HG03439 (cell line): ENCODE data around the gene PFDN2.
"Not testable (repeated sequence)": the region's sequence is repeated elsewhere in the genome, so short reads cannot be mapped to it uniquely, and the experiment has no call there.

Experiments
- ATAC-seq: cut with Tn5 transposase; IDR thresholded peaks from one replicate; pipeline ENCODE4 v1.9.1; 2021; ENCODE audit warnings: mild to moderate bottlenecking, moderate library complexity; ENCODE audit not compliant: unreplicated experiment

Gene PFDN2

DNA sequence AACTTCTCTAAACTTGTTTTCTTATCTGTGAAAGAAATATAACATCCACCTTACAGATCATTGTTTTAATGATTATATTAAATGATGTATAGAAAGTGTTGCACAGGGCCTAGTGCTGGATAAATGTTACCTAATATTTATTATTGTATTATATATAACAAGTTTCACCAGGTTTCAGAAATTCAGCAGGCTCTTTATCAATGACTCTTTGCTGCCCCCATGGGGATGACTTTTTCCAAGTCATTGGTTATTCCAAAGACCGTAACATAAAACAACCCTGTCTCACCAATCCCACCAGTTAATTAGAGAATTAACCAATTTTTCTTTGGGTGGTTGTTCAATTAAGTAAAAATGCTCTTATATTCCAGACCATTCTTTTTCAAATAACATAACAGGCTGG, 21.9 kb upstream of the PFDN2 start:
- no peak for ATAC-seq

DNA sequence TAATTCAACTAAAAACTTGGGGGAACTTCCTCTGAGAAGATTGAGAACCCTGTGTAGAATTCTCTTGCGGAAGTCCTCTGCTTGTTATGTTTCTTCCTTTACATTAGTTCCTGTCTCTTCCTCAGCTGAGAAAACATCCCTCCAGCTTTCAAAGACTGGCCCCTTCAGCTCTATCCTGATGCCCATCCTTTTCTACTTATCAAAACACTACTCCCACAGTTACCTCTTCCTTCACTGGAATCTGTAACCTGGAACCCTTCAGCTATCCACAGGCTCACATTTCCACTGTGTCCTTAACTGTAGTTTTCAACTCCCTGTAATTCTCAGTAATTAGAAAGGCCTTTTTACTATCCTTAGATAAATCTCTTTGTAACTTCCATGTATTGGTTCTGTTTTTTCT, 20.6 kb upstream of the PFDN2 start:
- ATAC-seq = no peak

DNA sequence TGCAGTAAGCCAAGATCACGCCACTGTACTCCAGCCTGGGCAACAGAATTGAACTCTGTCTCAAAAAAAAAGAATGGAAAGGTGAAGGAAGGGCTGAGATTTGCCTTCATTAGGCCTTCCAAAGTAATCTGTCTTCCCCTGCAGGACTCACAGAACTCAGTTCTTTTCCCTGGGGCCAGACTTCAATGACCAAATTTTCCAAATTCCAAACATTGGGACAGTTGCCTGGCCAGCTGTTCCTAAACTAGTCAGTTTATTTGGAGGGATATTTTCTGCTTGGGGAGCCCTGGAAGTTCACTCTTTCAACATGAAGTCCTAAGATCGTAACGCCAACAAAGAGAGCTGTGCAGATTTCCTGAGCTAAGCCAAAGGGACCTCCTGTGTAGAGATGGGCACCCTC, 20.0 kb upstream of the PFDN2 start:
- no peak for ATAC-seq

DNA sequence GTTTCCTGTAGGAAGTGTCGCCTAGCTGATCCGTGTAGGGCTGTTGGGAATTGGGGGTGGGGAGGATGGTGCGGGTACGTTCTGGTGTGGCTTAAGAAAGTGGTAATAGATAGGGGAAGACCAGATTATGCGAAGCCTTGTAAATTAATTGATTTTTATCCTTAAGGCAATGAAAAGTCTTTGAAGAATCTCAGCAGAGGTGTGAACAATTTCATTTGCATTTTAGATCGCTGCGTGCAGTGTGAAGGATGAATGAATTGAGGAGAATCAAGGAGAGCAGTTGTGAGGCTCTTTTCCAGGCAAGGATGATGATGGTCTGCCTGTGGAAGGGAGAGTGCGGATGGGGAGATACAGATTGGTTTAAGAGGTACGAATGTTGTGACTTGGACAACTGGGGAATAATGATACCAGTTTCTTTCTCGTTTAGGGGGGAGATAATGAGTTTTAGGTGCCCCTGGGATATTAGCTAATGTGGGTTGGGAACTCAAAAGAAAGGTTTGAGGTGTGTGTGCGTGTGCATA, 15.4 kb upstream of the PFDN2 start:
- peak; percentile 17 for ATAC-seq

DNA sequence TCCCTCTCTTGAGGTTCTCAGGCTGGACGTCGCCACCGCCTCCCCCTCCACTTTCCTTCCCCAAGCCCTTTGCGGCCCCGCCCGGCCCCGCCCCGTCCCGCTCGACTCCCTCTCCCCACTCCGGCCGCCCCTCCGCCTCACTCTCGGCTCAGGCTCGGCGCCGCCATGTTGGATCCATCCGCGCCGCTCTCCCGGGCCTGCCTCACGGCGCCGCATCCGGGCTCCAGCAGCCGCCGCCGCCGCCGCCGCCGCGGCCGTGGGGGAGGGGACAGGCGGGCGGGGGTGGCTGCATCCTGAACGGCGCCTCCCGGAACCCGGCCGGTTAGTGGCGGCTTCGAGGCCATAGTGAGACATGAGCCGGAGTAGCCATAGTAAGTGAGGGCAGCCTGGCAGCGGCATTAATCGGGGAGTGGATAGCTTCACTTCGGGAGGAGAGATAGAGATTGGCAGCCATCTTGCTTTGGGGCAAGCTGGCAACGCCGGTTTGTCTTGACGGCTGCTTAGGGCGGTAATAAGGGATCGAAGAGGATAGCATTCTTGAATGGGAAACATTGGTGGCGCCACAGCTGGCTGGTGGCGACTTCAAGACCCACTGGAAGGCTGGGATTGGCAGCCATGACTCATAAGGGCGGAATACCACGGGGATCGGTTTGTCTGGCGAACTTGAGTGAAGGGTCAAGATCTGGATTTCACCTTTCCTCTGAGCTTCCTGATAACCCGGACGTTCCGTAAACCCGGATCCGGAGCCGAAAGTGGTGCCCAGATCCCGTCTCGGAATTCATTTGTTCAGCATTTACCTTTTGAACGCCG, 14.8 kb upstream of the PFDN2 start, which contains the start of gene DEDD:
Gene DEDD (minus strand): TSS at position 258 of the 810 bp plus-strand sequence. CDS start 8,205 bp downstream, outside the sequence.
- ATAC-seq = peak; percentile 93

DNA sequence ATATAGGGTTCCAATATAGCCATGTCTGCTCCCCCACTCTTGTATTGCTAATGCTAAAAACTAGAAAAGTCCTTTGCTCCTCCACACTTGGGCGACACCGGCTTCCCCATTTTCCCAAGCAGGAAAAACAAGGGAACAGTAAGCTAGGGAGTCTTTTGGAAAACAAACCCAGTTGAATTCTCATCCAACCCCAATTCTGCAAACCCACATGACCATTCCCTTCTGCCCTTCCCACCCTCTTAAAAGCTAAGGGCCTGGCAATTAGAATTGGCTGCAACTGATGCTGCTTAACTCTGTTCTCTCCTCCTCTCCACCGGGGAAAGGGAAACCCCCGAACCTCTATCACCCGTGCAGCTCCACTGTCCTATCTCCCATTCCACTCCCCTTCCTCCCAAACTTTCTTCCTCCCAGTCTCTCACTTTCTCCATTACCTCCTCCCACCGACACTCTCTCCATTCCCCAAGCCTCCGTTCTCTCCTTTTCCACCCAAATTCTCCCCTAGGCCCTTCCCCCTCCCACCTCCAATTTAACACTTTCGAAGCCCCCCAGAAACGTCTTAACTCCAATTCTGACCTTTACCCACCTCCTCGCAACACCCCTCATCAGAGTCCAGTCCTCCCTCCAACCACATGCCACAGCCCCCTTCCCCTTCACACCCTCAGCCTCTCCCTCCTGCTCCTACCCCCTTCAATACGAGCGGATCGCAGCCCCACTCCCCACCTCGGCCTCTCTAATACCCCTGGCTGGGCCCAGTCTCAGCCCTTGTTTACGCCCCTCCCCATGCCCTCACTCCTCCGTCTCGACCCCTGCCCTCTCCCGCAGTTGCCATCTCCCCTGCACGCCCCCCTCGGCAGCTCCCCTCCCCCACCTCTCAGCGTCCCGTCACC, 13.9 kb upstream of the PFDN2 start:
- no peak for ATAC-seq

DNA sequence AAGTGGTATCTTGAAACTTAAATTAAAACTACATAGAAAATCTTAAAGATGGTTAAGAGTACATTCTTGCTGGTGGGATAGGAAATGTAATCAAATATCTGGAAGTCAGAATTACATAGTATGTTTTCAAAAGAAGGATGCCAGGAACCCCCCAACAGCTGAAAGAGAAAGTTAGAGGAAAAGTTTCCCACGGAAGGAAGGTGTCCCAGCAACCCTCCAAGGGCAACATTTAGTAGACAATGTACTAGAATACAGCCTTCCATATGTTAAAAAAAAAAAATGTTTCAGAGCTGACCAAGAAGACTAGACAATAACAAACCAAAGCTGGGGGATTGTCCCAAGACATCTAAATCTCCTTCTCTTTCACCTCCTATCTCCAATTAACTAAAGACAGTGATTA, 12.4 kb upstream of the PFDN2 start:
- ATAC-seq = no peak

DNA sequence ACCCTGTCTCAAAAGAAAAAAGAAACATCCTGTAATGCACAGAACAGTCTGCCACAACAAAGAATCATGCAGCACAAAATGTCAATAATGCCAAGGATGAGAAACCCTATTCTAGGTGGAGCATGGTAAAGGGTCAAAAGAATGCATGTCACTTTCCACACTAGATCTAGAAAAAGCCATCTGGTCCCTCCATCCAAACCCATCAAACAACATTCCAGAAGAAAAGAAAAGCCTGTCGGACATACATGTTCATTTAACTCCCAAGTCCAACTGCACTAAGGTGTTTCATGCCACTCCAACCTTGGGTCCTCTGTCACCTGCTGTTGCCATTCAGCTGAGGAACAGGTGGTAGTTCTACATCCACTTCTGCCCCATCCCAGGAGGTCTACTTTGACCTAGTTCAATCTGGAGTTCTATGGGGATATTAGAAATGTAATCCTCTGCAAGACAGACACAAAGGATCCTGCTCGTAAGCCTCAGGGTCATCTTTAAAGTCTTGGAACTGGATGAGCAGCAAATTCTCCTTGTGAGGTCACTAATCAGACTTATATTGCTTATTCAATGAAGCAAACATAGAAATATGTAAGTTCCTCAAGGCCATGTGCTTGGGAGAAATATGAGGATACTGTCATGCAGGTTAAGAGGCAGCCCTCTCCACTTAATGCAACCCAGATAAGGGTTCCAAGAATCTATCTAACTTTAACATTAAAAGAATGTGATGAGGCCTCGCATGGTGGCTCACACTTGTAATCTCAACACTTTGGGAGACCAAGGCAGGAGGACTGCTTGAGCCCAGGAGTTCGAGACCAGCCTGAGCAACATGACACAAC, 11.0 kb upstream of the PFDN2 start:
- no peak for ATAC-seq

DNA sequence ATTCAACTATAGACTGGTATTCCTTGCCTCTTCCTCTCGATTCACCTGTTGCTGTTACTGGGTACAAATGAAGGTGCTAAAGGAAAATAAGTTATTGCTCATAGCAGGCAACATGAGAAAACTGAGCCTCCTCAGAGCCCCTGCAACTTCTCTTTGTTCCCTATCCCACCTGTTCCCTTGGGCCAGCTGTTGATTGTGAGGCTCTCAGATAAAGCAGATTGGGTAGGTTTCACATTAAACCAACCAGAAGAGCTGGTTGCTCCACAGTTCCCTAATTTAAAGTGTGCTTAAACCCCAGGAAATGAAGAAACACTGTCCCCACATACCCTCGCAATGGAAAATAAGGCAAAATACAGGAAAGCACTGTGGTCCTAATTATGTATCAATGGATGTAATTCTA, 9.8 kb upstream of the PFDN2 start:
- no peak for ATAC-seq

DNA sequence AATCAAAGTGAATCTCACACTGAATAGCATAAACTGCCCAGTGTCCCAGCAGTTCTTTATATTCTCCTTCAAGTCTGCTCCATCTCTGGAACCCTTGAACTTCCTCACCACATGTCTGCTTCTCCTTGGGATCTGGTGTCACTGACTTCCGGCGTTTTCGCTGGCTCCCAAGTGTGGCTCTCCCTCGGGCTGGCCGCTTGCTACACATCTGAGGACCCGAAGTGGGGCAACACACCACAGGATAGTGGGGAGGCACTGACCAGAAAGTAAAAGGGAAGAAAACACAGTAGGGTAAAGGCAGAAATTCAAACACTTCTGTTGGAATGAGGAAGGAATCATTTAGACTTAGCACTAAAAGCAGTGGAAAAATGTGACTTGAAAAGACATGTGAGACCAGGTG, 5.1 kb upstream of the PFDN2 start:
- ATAC-seq = no peak

DNA sequence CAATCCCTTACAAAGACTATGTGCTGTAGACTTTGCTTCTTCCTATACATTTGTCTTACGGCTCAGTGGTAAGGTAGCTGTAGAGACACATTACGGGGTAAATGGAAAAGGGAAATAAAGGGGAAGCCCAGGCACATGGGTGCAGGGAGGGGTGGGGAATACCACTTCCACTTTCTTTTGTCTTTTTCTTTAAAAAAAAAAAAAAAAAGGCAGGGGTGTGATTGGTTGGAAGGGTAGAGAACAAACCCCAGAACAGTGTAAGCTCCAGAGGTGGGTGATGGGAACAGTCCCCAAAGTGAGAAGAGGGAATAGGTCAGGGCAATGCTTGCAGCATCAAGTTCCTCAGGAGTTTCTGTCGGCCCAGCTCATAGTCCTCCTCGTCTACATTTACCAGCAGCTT, 4.0 kb upstream of the PFDN2 start:
- ATAC-seq = no peak

DNA sequence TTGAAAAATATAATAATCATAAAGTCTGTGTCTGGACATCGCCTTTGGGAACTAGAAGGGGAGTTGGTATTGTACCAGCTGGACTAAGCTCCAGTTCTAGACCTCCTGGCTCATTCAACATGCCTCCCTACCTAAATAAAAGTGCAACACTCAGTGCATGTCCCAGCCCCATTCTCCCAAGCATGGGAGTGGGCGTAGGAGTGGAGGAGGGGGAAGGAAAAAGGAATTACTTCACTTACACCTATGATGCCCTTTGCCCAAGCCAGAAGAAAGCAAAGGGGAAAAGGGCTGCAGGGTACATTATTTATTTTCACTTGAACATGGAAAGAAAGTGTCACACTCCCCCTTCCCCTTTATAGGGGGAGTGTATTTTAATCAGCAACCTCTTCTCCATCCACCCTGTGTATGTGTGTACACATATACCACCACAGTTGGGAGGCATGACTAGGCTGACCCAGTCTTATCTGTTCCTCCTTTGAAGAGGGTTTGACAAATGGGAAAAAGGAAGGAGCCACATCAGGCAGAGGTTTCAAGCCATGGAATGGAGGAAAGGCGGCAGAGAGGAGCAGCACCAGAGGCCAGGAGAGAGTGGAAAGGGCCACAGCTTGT, 3.3 kb upstream of the PFDN2 start:
- no peak for ATAC-seq

DNA sequence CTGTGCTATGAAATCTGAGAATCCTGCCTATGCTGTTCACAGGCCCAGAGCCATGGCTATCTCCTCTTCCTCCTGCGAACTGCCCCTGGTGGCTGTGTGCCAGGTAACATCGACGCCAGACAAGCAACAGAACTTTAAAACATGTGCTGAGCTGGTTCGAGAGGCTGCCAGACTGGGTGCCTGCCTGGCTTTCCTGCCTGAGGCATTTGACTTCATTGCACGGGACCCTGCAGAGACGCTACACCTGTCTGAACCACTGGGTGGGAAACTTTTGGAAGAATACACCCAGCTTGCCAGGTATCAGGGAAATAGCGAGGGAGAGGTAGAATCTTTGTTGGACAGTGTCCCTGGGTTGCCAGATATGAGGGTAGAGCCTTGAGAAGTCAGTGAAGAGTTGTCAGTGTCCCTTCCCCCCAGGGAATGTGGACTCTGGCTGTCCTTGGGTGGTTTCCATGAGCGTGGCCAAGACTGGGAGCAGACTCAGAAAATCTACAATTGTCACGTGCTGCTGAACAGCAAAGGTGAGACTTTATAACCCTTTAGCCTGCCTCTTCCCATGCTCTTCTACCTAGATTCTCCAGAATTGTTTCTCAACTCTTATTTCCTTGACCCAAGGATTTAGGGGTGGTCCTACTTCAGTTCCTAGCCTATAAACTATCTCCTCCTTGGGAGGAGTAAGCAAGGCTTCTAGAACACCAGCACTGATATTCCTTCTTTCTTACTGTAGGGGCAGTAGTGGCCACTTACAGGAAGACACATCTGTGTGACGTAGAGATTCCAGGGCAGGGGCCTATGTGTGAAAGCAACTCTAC, 1.5 kb upstream of the PFDN2 start:
- peak; percentile 44 for ATAC-seq

DNA sequence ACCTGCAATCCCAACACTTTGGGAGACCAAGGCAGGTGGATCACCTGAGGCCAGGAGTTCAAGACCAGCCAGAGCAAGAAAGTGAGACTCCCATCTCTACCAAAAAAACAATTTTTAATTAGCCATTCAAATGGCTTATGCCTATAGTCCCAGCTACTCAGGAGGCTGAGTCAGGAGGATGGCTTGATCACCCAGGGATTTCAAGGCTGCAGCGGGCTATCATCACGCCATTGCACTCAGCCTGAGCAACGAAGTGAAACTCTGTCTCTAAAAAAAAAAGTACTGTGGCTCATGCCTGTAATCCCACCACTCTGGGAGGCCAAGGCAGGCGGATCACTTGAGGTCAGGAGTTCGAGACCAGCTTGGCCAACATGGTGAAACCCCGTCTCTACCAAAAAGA, 1.9 kb downstream of the PFDN2 start:
- ATAC-seq = not testable (repeated sequence)

DNA sequence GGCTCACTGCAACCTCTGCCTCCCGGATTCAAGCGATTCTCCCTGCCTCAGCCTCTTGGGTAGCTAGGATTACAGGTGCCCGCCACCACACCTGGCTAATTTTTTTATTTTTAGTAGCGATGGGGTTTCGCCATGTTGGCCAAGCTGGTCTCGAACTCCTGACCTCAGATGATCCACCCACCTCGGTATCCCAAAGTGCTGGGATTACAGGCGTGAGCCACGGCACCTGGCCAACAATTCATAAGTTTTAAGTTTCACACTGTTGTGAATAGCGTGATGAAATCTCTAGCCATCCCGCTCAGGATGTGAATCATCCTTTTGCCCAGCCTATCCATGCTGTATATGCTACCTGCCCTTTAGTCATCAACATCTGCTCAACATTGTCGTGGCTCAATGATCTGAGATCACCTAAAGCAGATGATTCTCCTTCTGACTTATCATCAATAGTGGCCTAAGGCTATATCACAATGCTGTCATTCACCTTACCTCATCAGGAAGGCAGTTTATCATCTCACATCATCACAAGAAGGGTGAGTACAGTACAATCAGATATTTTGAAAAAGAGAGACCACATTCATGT, 2.6 kb downstream of the PFDN2 start:
- no peak for ATAC-seq

DNA sequence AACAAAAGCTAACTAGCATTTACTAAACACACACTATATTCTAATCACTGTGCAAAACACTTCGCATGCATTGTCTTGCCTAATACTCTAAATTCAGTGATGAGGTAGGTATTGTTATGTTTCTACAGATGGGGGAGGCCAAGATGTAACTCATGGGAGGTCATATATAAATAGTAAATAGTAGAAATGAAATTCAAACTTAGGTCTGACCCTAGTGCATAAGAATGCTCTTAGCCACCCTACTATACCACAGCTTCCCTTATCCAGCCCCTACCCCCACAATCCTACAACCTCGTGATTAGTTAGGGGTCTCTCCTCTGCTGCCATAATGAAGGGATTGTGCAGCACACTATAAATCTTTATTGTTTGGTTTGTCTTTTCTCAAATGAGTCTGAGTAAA, 3.3 kb downstream of the PFDN2 start:
- ATAC-seq = no peak

DNA sequence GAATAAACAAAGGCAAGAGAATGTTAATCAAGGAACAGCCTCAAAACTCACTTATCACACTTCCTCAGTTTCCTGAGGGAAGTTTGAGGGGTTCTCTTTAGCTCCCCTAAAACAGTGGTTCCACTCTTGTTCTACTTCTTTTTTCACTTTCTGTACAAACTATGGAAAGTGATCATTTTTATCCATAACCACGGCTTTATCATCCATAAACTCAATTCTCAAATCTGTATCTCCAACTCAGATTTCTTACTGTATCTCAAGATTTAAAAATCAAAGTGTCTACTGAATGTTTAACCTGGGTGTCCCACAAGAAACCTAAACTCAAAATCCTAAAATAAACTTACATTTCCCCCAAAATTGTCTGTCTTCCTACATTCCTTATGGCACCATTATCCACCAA, 3.9 kb downstream of the PFDN2 start:
- no peak for ATAC-seq

DNA sequence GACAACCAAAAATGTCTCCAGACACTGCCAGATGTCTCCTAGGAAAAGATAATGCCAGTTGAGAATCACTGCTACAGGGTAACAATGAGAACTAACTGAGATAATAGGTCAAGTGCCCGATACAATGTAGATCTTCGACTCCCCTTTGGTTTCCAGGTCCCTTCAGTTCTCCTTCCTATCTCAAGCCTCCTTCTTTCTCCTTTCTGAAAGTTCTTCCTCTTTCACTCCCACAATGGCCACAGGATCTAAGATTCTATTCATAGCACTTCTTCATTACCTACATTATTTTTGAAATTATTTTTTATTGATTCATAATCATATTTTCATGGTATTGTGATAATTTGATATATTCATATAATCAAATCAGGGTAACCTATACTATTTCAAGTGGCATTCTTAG, 6.3 kb downstream of the PFDN2 start:
- no peak for ATAC-seq

DNA sequence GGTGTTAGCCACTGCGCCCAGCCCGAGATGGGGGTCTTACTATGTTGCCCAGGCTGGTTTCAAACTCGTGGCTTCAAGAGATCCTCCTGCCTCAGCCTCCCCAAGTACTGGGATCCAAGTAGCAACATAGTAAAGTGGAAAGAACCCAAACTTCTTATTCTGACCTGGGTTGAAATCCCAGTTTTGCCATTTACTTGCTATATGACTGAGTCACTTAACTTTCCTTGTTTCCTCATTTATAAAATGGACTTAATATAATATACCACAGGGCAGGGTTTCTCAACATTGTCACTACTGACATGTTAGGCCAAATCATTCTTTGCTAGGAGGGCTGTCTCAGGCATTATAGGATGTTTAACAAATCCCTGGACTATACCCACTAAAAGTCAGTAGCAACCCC, 6.7 kb downstream of the PFDN2 start:
- no peak for ATAC-seq
